Right atrium auricular region (tissue), 2 donors: ENCODE measurements around the gene KCNMA1. TPM values are rescaled to one million over a fixed set of nuclear protein-coding genes. Genes with fewer than 3 reads are reported as not detected.
A peak's percentile ranks its signal among the peaks of the same experiment; 100 is the strongest.

ENCODE experiments used
- DNase-seq: peaks from one replicate; pipeline ENCODE4 v3.0.0-alpha.2; 2019; ENCODE audit warnings: low spot score
- H3K27ac ChIP-seq, 2 donors: fragments of 200-600 bp; sonication (generic); 1 replicate in 1 of 2; 2 replicates in 1 of 2; pipeline ENCODE4 v1.5.1; 2016 to 2019
- H3K27me3 ChIP-seq, 2 donors: fragments of 200-600 bp; sonication (generic); one replicate each; pipeline versions ENCODE4 v1.5.1 to v1.6.0; 2017 to 2019
- H3K36me3 ChIP-seq: fragments of 200-600 bp; sonication (generic); one replicate; pipeline ENCODE4 v1.5.1; 2016
- H3K4me1 ChIP-seq, 2 donors: fragments of 200-600 bp; sonication (generic); one replicate each; pipeline versions ENCODE4 v1.5.1 to v1.6.0; 2017 to 2019
- H3K4me3 ChIP-seq, 2 donors: fragments of 200-600 bp; sonication (generic); 1 replicate in 1 of 2; 2 replicates in 1 of 2; pipeline ENCODE4 v1.5.1; 2017 to 2019; ENCODE audit warnings: mild to moderate bottlenecking in 1 of 2, moderate library complexity in 1 of 2
- H3K9me3 ChIP-seq, 2 donors: fragments of 200-600 bp; sonication (generic); one replicate each; pipeline ENCODE4 v1.5.1; 2019
- total RNA-seq, 2 donors: library from RNA; depleted of rRNA; stranded (reverse); fragments of >200 nt; gene quantifications; one replicate each; pipeline ENCODE4 v1.1.0, GENCODE V29; 2016
- TF ChIP-seq, protein P1 (sequence below), 2 donors: fragments of 200-600 bp; sonication (generic); IDR thresholded peaks; one replicate each; pipeline ENCODE4 v1.5.1; 2019; ENCODE audit warnings: antibody characterized with exemption in 2 of 2

The KCNMA1 gene
- total RNA-seq, 2 donors from 2014 or later = 2.3 to 3.5 TPM

DNA sequence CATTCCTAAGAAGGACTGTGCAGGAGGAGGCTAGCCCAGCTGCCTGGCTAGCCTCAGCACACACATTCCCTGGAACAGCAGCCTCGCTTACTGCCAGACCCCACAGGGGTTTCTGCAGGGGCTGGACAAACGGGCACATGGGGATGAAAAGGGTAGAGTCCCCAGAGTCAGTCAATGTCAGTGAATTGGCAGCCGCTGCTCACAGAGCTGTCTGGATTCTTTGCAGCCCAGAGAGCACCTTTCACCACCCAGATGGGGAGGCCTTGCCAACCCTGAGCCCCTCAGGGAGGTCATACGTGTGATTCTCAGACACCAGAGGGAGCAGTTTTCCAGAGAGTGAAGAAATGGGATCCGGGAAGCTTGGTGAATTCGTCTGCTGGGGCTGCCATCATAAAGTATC, 143.3 kb downstream of the KCNMA1 start:
- TF ChIP-seq, protein P1, sequence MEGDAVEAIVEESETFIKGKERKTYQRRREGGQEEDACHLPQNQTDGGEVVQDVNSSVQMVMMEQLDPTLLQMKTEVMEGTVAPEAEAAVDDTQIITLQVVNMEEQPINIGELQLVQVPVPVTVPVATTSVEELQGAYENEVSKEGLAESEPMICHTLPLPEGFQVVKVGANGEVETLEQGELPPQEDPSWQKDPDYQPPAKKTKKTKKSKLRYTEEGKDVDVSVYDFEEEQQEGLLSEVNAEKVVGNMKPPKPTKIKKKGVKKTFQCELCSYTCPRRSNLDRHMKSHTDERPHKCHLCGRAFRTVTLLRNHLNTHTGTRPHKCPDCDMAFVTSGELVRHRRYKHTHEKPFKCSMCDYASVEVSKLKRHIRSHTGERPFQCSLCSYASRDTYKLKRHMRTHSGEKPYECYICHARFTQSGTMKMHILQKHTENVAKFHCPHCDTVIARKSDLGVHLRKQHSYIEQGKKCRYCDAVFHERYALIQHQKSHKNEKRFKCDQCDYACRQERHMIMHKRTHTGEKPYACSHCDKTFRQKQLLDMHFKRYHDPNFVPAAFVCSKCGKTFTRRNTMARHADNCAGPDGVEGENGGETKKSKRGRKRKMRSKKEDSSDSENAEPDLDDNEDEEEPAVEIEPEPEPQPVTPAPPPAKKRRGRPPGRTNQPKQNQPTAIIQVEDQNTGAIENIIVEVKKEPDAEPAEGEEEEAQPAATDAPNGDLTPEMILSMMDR (IDR thresholded peaks at IDR 0.05) = peak in 1 of 2 donors; percentile 30
- no peaks in the 10 kb centered on the region for H3K36me3 ChIP-seq
- H3K4me3 ChIP-seq = no peak overlapping the region
- H3K9me3 ChIP-seq = no peaks in the 10 kb centered on the region
- H3K27ac ChIP-seq = no peak overlapping the region
- no peak for DNase-seq
- H3K4me1 ChIP-seq = peaks cover 0 to 5% of the 10 kb centered on the region in 2 donors
- H3K27me3 ChIP-seq = no peaks in the 10 kb centered on the region

DNA sequence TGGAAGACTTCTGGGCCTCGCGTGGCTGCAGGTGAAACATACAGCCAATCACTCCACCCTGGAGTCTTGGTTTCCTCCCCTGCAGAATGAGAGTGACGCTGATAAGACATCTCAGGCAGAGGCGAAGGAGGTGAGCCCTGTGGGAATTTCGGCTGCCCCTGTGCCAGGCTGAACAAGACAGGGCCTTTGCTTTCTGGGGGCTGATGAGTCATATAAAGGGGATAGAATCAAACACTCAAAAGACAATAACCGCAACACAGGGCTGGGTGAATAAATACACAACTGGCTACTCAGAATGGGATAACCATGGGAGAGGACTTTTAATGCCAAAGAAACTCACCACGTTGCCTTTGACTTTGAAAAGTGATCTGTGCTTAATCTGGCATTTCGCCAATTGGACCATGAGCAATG, 143.8 kb downstream of the KCNMA1 start:
- Histone ChIP-seq H3K27ac (no peak overlapping the region), H3K36me3 (no peaks in the 10 kb centered on the region), H3K4me3 (no peak overlapping the region), H3K9me3 (no peaks in the 10 kb centered on the region), H3K27me3 (no peaks in the 10 kb centered on the region), H3K4me1 (peaks cover 0 to 5% of the 10 kb centered on the region in 2 donors)
- TF ChIP-seq, protein P1 (IDR thresholded peaks at IDR 0.05) = no peak
- no peak for DNase-seq

DNA sequence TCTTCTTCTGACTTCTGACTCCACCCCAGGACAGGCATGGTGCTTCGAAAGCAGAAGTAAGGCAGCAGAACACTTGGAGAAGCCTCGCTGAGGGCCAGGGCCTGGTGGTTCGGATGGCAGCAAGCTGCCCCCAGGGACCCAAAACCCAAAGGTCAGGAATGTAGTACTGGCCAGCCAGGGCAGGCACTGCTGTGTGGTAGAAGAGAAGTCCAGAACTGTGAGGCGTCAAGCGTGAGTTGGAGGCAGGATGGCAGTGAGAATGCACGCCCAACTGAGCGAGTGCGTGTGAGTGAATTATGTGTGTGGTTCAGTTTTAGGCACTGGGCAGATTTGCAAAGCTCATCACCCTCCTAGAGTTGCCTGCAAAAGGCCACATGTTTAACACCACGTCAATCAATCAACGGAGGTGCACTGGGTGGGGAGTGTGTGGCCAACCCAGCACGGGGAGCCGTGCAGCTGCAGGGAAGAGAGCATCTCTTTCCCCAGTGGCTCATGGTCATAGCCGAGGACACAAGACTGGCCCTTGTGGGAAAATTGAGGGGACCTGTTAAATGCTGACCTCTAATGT, 144.3 kb downstream of the KCNMA1 start:
- no peaks in the 10 kb centered on the region for H3K9me3 ChIP-seq
- DNase-seq = no peak
- H3K36me3 ChIP-seq = no peaks in the 10 kb centered on the region
- no peaks in the 10 kb centered on the region for H3K27me3 ChIP-seq
- TF ChIP-seq, protein P1 (IDR thresholded peaks at IDR 0.05) = no peak
- H3K27ac ChIP-seq = no peak overlapping the region
- peaks cover 0 to 5% of the 10 kb centered on the region in 2 donors for H3K4me1 ChIP-seq
- no peak overlapping the region for H3K4me3 ChIP-seq

DNA sequence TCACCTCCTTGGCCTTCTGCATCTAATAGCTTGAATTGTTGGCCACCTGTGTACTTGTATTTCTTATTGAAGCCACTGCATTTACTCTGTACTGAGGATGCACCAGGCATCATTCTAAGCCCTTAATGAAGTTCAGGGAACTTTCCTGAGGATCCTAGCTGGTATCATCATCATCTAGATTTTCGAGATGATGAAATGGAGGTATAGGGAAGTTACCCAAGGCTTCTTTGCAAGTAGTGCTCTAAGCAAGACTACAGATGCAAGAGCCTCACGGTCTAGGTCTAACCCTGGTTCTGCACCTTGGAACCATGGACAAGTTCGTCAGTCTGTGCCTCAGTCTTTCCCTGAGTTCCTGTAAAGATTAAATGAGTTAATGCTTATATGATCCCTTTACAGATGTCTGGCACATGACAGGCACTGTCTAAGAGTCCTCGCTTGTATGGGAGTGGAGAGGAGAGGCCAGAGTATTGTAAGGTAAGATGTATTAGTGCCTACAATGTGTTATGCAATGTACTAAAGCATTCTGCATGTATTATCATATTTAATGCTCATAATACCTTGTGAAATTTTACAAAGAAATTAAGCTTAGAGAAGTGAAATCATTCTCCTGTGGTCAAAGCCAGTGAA, 145.1 kb downstream of the KCNMA1 start:
- H3K27me3 ChIP-seq = no peaks in the 10 kb centered on the region
- no peak overlapping the region for H3K4me3 ChIP-seq
- H3K36me3 ChIP-seq = no peaks in the 10 kb centered on the region
- DNase-seq = no peak
- TF ChIP-seq, protein P1 (IDR thresholded peaks at IDR 0.05) = no peak
- no peak overlapping the region for H3K27ac ChIP-seq
- H3K9me3 ChIP-seq = no peaks in the 10 kb centered on the region
- H3K4me1 ChIP-seq = peaks cover 0 to 5% of the 10 kb centered on the region in 2 donors

DNA sequence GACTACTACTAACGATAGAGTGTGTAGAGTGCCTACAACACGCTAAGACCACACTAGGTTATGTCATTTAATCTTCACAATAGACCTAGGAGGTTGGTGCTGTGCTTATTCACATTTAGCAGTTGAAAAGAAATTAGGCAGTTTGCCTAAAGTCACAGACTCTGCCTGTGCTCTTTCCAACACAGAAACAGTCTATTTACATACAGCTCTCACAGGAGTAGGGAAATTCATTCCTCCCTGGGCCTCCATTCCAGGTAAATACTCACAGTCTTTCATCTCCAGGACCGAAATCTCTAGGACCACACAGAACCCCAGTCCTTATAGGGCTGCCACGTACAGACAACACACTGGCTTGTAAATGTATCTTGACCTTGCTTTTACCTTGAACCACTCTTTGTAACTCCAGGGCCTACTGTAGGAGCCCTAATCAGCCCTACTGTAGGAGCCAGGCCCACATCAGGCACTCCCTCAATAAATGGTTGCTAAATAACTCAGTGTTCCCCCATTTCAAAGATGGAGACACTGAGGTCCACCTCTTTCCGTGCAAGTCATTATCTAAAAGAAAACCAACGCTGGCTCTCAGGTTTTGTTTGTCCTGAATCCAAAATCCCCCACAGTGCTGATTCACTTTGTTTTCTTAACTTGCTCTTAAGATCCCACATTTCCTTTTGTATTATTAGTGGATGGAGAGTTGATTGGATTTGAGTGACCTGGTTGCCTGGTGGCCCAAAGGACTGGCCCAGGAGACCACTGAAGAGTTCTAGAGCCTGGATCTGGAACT, 146.9 kb downstream of the KCNMA1 start:
- Histone ChIP-seq H3K9me3 (no peaks in the 10 kb centered on the region), H3K4me3 (no peak overlapping the region), H3K27ac (no peak overlapping the region), H3K36me3 (no peaks in the 10 kb centered on the region), H3K27me3 (no peaks in the 10 kb centered on the region), H3K4me1 (peaks cover 0 to 5% of the 10 kb centered on the region in 2 donors)
- TF ChIP-seq, protein P1 (IDR thresholded peaks at IDR 0.05) = no peak
- DNase-seq = no peak
